HL-60 (cell line): ENCODE measurements around the gene SIN3B.

Experiments used
- DNase-seq, 2 experiments: peaks; one replicate each; pipeline ENCODE4 v3.0.0-alpha.2; 2010 to 2020; ENCODE audit warnings: low read depth in 1 of 2, low spot score in 1 of 2
- H3K27ac ChIP-seq: fragments of 250-450 bp; sonication (Bioruptor Pico); replicated peaks from 2 replicates; pipeline ENCODE4 v1.5.1; 2020; ENCODE audit warnings: mild to moderate bottlenecking, moderate library complexity
- H3K27me3 ChIP-seq: fragments of 250-450 bp; sonication (Bioruptor Pico); 2 replicates; pipeline ENCODE4 v1.5.1; 2021; ENCODE audit warnings: mild to moderate bottlenecking, moderate library complexity; ENCODE audit not compliant: insufficient read depth, poor library complexity, severe bottlenecking
- H3K4me3 ChIP-seq: replicated peaks from 2 replicates; pipeline ENCODE4 v1.5.1; 2011; ENCODE audit warnings: mild to moderate bottlenecking, control low read depth, low read length; ENCODE audit not compliant: insufficient read depth
- GABPA ChIP-seq: IDR thresholded peaks from 2 replicates; pipeline ENCODE4 v1.6.1; 2012; ENCODE audit warnings: low read depth
- POLR2AphosphoS5 ChIP-seq: IDR thresholded peaks from 2 replicates; pipeline ENCODE4 v1.6.1; 2012; ENCODE audit warnings: low read depth
- SPI1 ChIP-seq: IDR thresholded peaks from 2 replicates; pipeline ENCODE4 v1.6.1; 2012; ENCODE audit warnings: low read depth, mild to moderate bottlenecking, borderline replicate concordance
- TF ChIP-seq, protein P1 (sequence below): IDR thresholded peaks from one replicate; pipeline ENCODE4 v1.5.1; 2011; ENCODE audit warnings: low read length, control low read depth, inconsistent platforms; ENCODE audit not compliant: insufficient read depth
- TF ChIP-seq, protein P2 (sequence below): IDR thresholded peaks from 2 replicates; pipeline ENCODE4 v1.6.1; 2012; ENCODE audit warnings: low read depth; ENCODE audit not compliant: insufficient replicate concordance

The SIN3B gene

DNA sequence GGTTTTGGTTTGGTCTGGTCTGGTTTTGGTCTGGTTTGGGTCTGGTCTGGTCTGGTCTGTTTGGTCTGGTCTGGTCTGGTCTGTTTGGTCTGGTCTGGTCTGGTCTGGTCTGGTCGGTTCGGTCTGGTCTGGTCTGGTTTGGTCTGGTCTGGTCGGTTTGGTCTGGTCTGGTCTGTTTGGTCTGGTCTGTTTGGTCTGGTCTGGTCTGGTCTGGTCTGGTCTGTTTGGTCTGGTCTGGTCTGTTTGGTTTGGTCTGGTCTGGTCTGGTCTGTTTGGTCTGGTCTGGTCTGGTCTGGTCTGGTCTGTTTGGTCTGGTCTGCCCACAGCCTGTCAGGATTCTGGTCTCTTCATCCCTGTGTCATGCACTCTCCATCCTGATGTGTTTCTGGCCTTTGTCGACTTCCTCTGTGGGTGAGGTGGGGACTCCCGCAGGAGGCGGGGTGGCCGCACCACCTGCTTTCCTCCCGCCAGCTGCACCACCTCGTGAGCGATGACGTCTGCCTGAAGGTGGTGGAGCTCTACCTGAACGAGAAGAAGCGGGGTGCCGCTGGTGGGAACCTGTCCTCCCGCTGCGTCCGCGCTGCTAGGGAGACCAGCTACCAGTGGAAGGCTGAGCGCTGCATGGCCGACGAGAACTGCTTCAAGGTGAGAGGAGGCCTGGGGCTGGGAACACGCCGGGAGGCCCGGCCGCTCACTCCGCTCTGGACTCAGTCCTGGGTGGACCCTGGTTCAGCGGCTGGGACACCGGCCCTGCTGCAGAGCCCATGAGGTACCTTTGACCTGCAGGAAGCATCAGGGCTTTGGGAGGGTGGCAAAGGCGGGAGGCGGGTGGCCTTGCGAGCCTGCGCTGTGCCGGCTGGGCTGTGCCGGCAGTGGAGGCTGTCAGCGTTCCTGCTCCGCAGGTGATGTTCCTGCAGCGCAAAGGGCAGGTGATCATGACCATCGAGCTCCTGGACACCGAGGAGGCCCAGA is 46.7 kb downstream of the SIN3B start:
- Histone ChIP-seq H3K27me3 (no peaks in the 10 kb centered on the region), H3K27ac (no peak overlapping the region), H3K4me3 (no peak overlapping the region)
- no peak for DNase-seq
- no peak for TF ChIP-seq POLR2AphosphoS5
- TF ChIP-seq, protein P1, sequence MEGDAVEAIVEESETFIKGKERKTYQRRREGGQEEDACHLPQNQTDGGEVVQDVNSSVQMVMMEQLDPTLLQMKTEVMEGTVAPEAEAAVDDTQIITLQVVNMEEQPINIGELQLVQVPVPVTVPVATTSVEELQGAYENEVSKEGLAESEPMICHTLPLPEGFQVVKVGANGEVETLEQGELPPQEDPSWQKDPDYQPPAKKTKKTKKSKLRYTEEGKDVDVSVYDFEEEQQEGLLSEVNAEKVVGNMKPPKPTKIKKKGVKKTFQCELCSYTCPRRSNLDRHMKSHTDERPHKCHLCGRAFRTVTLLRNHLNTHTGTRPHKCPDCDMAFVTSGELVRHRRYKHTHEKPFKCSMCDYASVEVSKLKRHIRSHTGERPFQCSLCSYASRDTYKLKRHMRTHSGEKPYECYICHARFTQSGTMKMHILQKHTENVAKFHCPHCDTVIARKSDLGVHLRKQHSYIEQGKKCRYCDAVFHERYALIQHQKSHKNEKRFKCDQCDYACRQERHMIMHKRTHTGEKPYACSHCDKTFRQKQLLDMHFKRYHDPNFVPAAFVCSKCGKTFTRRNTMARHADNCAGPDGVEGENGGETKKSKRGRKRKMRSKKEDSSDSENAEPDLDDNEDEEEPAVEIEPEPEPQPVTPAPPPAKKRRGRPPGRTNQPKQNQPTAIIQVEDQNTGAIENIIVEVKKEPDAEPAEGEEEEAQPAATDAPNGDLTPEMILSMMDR: no peak
- TF ChIP-seq, protein P2, sequence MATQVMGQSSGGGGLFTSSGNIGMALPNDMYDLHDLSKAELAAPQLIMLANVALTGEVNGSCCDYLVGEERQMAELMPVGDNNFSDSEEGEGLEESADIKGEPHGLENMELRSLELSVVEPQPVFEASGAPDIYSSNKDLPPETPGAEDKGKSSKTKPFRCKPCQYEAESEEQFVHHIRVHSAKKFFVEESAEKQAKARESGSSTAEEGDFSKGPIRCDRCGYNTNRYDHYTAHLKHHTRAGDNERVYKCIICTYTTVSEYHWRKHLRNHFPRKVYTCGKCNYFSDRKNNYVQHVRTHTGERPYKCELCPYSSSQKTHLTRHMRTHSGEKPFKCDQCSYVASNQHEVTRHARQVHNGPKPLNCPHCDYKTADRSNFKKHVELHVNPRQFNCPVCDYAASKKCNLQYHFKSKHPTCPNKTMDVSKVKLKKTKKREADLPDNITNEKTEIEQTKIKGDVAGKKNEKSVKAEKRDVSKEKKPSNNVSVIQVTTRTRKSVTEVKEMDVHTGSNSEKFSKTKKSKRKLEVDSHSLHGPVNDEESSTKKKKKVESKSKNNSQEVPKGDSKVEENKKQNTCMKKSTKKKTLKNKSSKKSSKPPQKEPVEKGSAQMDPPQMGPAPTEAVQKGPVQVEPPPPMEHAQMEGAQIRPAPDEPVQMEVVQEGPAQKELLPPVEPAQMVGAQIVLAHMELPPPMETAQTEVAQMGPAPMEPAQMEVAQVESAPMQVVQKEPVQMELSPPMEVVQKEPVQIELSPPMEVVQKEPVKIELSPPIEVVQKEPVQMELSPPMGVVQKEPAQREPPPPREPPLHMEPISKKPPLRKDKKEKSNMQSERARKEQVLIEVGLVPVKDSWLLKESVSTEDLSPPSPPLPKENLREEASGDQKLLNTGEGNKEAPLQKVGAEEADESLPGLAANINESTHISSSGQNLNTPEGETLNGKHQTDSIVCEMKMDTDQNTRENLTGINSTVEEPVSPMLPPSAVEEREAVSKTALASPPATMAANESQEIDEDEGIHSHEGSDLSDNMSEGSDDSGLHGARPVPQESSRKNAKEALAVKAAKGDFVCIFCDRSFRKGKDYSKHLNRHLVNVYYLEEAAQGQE: no peak
- TF ChIP-seq GABPA: no peak
- no peak for TF ChIP-seq SPI1

DNA sequence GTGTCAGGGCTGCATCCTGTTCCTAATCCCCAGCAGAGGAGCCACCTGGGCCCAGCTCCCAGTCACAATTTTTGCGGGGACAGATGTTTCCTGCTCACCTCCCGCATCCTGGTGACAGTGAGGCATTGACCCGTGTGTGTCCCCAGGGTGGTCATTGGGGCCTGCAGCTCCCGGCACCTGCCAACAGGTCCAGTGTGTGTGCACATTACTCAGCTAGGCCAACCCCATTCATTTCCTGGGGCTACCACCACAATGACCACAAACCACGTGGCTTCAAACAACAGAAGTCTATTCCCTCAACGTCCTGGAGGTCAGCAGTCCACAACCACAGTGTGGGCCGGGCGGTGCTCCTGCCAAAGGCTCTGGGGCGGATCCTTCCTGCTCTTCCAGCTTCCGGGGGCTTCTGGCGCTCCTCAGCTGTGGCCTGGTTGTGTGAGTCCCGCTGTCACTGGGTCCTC is 47.7 kb downstream of the SIN3B start:
- no peak overlapping the region for H3K4me3 ChIP-seq
- no peaks in the 10 kb centered on the region for H3K27me3 ChIP-seq
- no peak overlapping the region for H3K27ac ChIP-seq
- no peak for DNase-seq
- TF ChIP-seq SPI1: no peak
- no peak for TF ChIP-seq GABPA
- peak; percentile 61; the same call in 1 of the 2 replicates for TF ChIP-seq POLR2AphosphoS5
- TF ChIP-seq, protein P2: no peak
- TF ChIP-seq, protein P1: no peak

DNA sequence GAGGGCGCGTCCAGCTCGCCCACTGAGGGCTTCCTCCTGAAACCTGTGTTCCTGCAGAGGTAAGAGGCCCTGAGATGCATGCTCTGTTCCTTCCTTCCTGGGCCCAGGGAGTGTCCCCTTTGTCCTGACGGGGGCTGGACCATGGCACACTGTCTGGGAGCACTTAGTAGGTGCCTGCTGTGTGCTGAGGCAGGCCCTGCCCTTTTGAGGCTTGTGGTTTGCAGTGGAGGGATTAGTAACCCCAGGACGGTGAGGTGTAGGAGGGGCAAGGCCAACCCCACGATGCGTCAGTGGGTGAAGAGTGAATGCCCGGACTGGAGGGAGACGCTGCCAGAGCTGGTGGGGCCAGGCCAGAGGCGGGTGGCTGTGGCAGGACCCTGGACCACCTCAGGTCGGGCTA is 48.4 kb downstream of the SIN3B start:
- H3K27ac ChIP-seq: no peak overlapping the region
- H3K4me3 ChIP-seq: no peak overlapping the region
- DNase-seq: no peak
- H3K27me3 ChIP-seq: no peaks in the 10 kb centered on the region
- TF ChIP-seq SPI1 (no peak), GABPA (no peak), POLR2AphosphoS5 (no peak)
- TF ChIP-seq, protein P2: no peak
- TF ChIP-seq, protein P1: no peak
